WTC11 (cell line): ENCODE data around the gene PCNA.

Experiments used
- ATF6 ChIP-seq: sonication (generic); formaldehyde crosslinking; IDR thresholded peaks from 2 replicates; pipeline ENCODE4 v1.8.1; 2023; ENCODE audit warnings: mild to moderate bottlenecking, missing genetic modification reagents
- CTCF ChIP-seq: fragments of 200-600 bp; IDR thresholded peaks from 2 replicates; pipeline ENCODE4 v1.8.0; 2022; ENCODE audit warnings: antibody characterized with exemption
- JAZF1 ChIP-seq: fragments of 250-450 bp; sonication (Bioruptor Pico); IDR thresholded peaks from 2 replicates; pipeline ENCODE4 v1.9.0; 2021; ENCODE audit warnings: moderate library complexity, mild to moderate bottlenecking, inconsistent platforms
- JUN ChIP-seq: sonication (generic); formaldehyde crosslinking; IDR thresholded peaks from 2 replicates; pipeline ENCODE4 v1.8.0; 2023; ENCODE audit warnings: mild to moderate bottlenecking, missing genetic modification reagents
- MAX ChIP-seq: sonication (generic); formaldehyde crosslinking; IDR thresholded peaks from 2 replicates; pipeline ENCODE4 v1.8.0; 2022; ENCODE audit warnings: mild to moderate bottlenecking, missing genetic modification reagents
- NFATC4 ChIP-seq: fragments of 250-450 bp; sonication (Bioruptor Pico); IDR thresholded peaks from 2 replicates; pipeline ENCODE4 v1.9.0; 2021; ENCODE audit warnings: mild to moderate bottlenecking
- NR3C1 ChIP-seq: sonication (generic); formaldehyde crosslinking; conservative IDR thresholded peaks from 2 replicates; pipeline ENCODE4 v1.8.1; 2023; ENCODE audit warnings: low read depth, mild to moderate bottlenecking, missing genetic modification reagents

- TF ChIP-seq CTCF (no peak), NFATC4 (CRISPR knock-in tag) (no peak), JAZF1 (CRISPR knock-in tag) (no peak), NR3C1 (CRISPR knock-in tag) (no peak), JUN (CRISPR knock-in tag) (no peak), ATF6 (CRISPR knock-in tag) (no peak), MAX (CRISPR knock-in tag) (no peak)
Measured at GRCh38 chr20:5072756-5073659, 46.8 kb downstream of the PCNA start.
